A549 (cell line): ENCODE results near the gene FAM193A. TPM values are rescaled to one million over a fixed set of nuclear protein-coding genes. Genes with fewer than 3 reads are reported as not detected.

ENCODE experiments used
- ATAC-seq, 2 experiments: fragments of 200-7000 bp in 1 of 2; fragments of >200 bp in 1 of 2; cut with Nextera tagmentation in 1 of 2; cut with Tn5 transposase in 1 of 2; 3 replicates each; pipeline versions ENCODE4 v1.8.0 to v1.9.1; 2018 to 2020; ENCODE audit warnings: mild to moderate bottlenecking in 1 of 2, moderate library complexity in 1 of 2
- CTCF ChIA-PET: fragments of 300-600 bp; sonication (Branson Sonifier 250); formaldehyde crosslinking; extraction: SDS; loops from one replicate; lab custom pipeline; 2021; ENCODE audit warnings: antibody characterized with exemption, inconsistent platforms; lab: Yijun Ruan, JAX
- POLR2A ChIA-PET: fragments of 350-600 bp; formaldehyde crosslinking; extraction: SDS; loops from one replicate; lab custom pipeline; 2021; ENCODE audit warnings: antibody characterized with exemption, inconsistent platforms; lab: Yijun Ruan, JAX
- DNase-seq, 2 experiments: peaks; one replicate each; pipeline versions ENCODE4 v3.0.0 to v3.0.0-alpha.2; 2011 to 2016; ENCODE audit warnings: low read depth in 1 of 2, low spot score in 1 of 2
- FAIRE-seq: peaks from 2 replicates; lab custom pipeline; 2011; peaks lifted over from hg19 to GRCh38; lab: Jason Lieb, UNC
- H3K27ac ChIP-seq, 2 experiments: fragments of >200 bp; sonication (Bioruptor Twin); formaldehyde crosslinking; 3 replicates each; pipeline ENCODE4 v1.5.1; 2016 to 2017
- H3K4me1 ChIP-seq: fragments of >200 bp; sonication (Bioruptor Twin); formaldehyde crosslinking; 3 replicates; pipeline ENCODE4 v1.6.1; 2016
- H3K4me2 ChIP-seq: fragments of >200 bp; sonication (Bioruptor Twin); formaldehyde crosslinking; 3 replicates; pipeline ENCODE4 v1.6.1; 2016
- H3K4me3 ChIP-seq: fragments of >200 bp; sonication (Bioruptor Twin); formaldehyde crosslinking; 3 replicates; pipeline ENCODE4 v1.5.1; 2016
- H3K9me3 ChIP-seq: fragments of >200 bp; sonication (Bioruptor Twin); formaldehyde crosslinking; 3 replicates; pipeline ENCODE4 v1.6.1; 2016
- CBX2 ChIP-seq: fragments of 200-600 bp; sonication (generic); IDR thresholded peaks from 2 replicates; pipeline ENCODE4 v1.6.1; 2016; ENCODE audit warnings: low read depth, mild to moderate bottlenecking, borderline replicate concordance
- CHD2 ChIP-seq: fragments of 150-350 bp; IDR thresholded peaks from 2 replicates; pipeline ENCODE4 v1.6.1; 2014; ENCODE audit warnings: low read length; ENCODE audit not compliant: partially characterized antibody
- CHD4 ChIP-seq: fragments of 200-600 bp; sonication (generic); IDR thresholded peaks from 2 replicates; pipeline ENCODE4 v1.6.1; 2016; ENCODE audit warnings: antibody characterized with exemption, mild to moderate bottlenecking, borderline replicate concordance
- CTCF ChIP-seq: fragments of >200 bp; sonication (Bioruptor Twin); formaldehyde crosslinking; IDR thresholded peaks from 3 replicates; pipeline ENCODE4 v1.5.1; 2016
- EHF ChIP-seq: fragments of 250-450 bp; sonication (Bioruptor Pico); IDR thresholded peaks from 2 replicates; pipeline ENCODE4 v1.5.0; 2020; ENCODE audit warnings: mild to moderate bottlenecking
- EHMT2 ChIP-seq: fragments of 200-600 bp; sonication (generic); IDR thresholded peaks from 2 replicates; pipeline ENCODE4 v1.6.1; 2016; ENCODE audit warnings: antibody characterized with exemption, low read depth, mild to moderate bottlenecking, moderate library complexity
- ELK1 ChIP-seq: fragments of 150-350 bp; IDR thresholded peaks from 2 replicates; pipeline ENCODE4 v1.6.1; 2014; ENCODE audit warnings: low read depth, mild to moderate bottlenecking, low read length
- FOSB ChIP-seq: fragments of 250-450 bp; sonication (Bioruptor Pico); IDR thresholded peaks from 2 replicates; pipeline ENCODE4 v1.5.0; 2020; ENCODE audit warnings: mild to moderate bottlenecking, moderate library complexity
- FOSL2 ChIP-seq, 2 experiments: fragments of 450-650 bp in 1 of 2; fragments of >200 bp in 1 of 2; sonication (Bioruptor Twin) in 1 of 2; formaldehyde crosslinking; IDR thresholded peaks; 2 replicates each; pipeline versions ENCODE4 v1.5.0 to v1.6.1; 2016 to 2020; ENCODE audit warnings: mild to moderate bottlenecking in 1 of 2, moderate library complexity in 1 of 2
- HDAC2 ChIP-seq: fragments of 200-600 bp; sonication (generic); IDR thresholded peaks from 2 replicates; pipeline ENCODE4 v1.6.1; 2016
- HEYL ChIP-seq: fragments of 250-450 bp; sonication (Bioruptor Pico); IDR thresholded peaks from 2 replicates; pipeline ENCODE4 v1.8.0; 2021; ENCODE audit warnings: mild to moderate bottlenecking, moderate library complexity
- HOXA7 ChIP-seq: fragments of 250-450 bp; sonication (Bioruptor Pico); IDR thresholded peaks from 2 replicates; pipeline ENCODE4 v1.5.0; 2020; ENCODE audit warnings: mild to moderate bottlenecking, moderate library complexity
- HOXB13 ChIP-seq: fragments of 250-450 bp; sonication (Bioruptor Pico); IDR thresholded peaks from 2 replicates; pipeline ENCODE4 v1.5.0; 2020; ENCODE audit warnings: low read depth, mild to moderate bottlenecking, moderate library complexity
- HOXB5 ChIP-seq: fragments of 250-450 bp; sonication (Bioruptor Pico); IDR thresholded peaks from 2 replicates; pipeline ENCODE4 v1.5.0; 2020; ENCODE audit warnings: mild to moderate bottlenecking, moderate library complexity
- JUN ChIP-seq, 2 experiments: fragments of >200 bp; sonication (Bioruptor Twin); formaldehyde crosslinking; IDR thresholded peaks; 2 replicates in 1 of 2; 3 replicates in 1 of 2; pipeline ENCODE4 v1.6.1; 2016 to 2017
- JUNB ChIP-seq: fragments of >200 bp; sonication (Bioruptor Twin); formaldehyde crosslinking; IDR thresholded peaks from 2 replicates; pipeline ENCODE4 v1.6.1; 2016
- KDM5A ChIP-seq: fragments of 200-600 bp; sonication (generic); IDR thresholded peaks from 2 replicates; pipeline ENCODE4 v1.6.1; 2016; ENCODE audit warnings: antibody characterized with exemption, mild to moderate bottlenecking
- MAZ ChIP-seq: fragments of 150-350 bp; IDR thresholded peaks from 2 replicates; pipeline ENCODE4 v1.6.1; 2014; ENCODE audit warnings: antibody characterized with exemption, low read depth, low read length, borderline replicate concordance
- PHF8 ChIP-seq: fragments of 200-600 bp; sonication (generic); IDR thresholded peaks from 2 replicates; pipeline ENCODE4 v1.6.1; 2016; ENCODE audit warnings: low read depth, mild to moderate bottlenecking, antibody characterized with exemption, moderate library complexity, borderline replicate concordance
- POLR2AphosphoS2 ChIP-seq: conservative IDR thresholded peaks from 2 replicates; pipeline ENCODE4 v1.6.1; 2012; ENCODE audit warnings: low read length, improper control_type of control experiment, inconsistent platforms
- RAD21 ChIP-seq, 2 experiments: fragments of >200 bp in 1 of 2; sonication (Bioruptor Twin) in 1 of 2; formaldehyde crosslinking in 1 of 2; IDR thresholded peaks in 1 of 2; conservative IDR thresholded peaks in 1 of 2; 2 replicates in 1 of 2; 3 replicates in 1 of 2; pipeline ENCODE4 v1.6.1; 2012 to 2018; ENCODE audit warnings: inconsistent platforms in 1 of 2
- RCOR1 ChIP-seq: fragments of 150-350 bp; IDR thresholded peaks from 2 replicates; pipeline ENCODE4 v1.6.1; 2014; ENCODE audit warnings: antibody characterized with exemption, low read length, low read depth
- RFX5 ChIP-seq: fragments of 450-650 bp; IDR thresholded peaks from 2 replicates; pipeline ENCODE4 v1.7.1; 2014; ENCODE audit warnings: antibody characterized with exemption, mild to moderate bottlenecking, moderate library complexity
- RNF2 ChIP-seq: fragments of 200-600 bp; sonication (generic); IDR thresholded peaks from 2 replicates; pipeline ENCODE4 v1.6.1; 2016; ENCODE audit warnings: low read depth, mild to moderate bottlenecking, antibody characterized with exemption, moderate library complexity, borderline replicate concordance
- SMC3 ChIP-seq: fragments of >200 bp; sonication (Bioruptor Twin); formaldehyde crosslinking; IDR thresholded peaks from 3 replicates; pipeline ENCODE4 v1.6.1; 2018; ENCODE audit warnings: inconsistent platforms
- USF2 ChIP-seq: fragments of 450-650 bp; IDR thresholded peaks from 2 replicates; pipeline ENCODE4 v1.6.1; 2014; ENCODE audit warnings: antibody characterized with exemption
- ZC3H11A ChIP-seq: fragments of 450-650 bp; IDR thresholded peaks from 2 replicates; pipeline ENCODE4 v1.6.1; 2014; ENCODE audit warnings: antibody characterized with exemption, mild to moderate bottlenecking
- ZFP36 ChIP-seq: fragments of 450-650 bp; IDR thresholded peaks from 2 replicates; pipeline ENCODE4 v1.6.1; 2014; ENCODE audit warnings: borderline replicate concordance; ENCODE audit not compliant: partially characterized antibody
- ZNF302 ChIP-seq: fragments of 250-450 bp; sonication (Bioruptor Pico); IDR thresholded peaks from 2 replicates; pipeline ENCODE4 v1.9.0; 2021; ENCODE audit warnings: inconsistent platforms, mild to moderate bottlenecking, moderate library complexity
- ZSCAN20 ChIP-seq: fragments of 250-450 bp; sonication (Bioruptor Pico); IDR thresholded peaks from 2 replicates; pipeline ENCODE4 v1.8.0; 2022; ENCODE audit warnings: mild to moderate bottlenecking, moderate library complexity
- whole genome bisulfite sequencing: methylation state at CpG from one replicate; pipeline ENCODE4 v1.1.6; 2017; ENCODE audit errors: missing lambda C conversion rate; 5-methylcytosine and 5-hydroxymethylcytosine counted together
- polyA plus RNA-seq, 4 experiments: library from polyadenylated mRNA; depleted of rRNA in 3 of 4; stranded (reverse); fragments of >200 nt; fragmentation: RNase III in 1 of 4; extraction: RNeasy Plus Mini Kit Qiagen cat#74134 plus additional on column Dnase treatment in 1 of 4; gene quantifications; 2 replicates in 3 of 4; 3 replicates in 1 of 4; pipeline ENCODE4 v1.2.3, GENCODE V29; 2011 to 2017
- TF ChIP-seq, protein P1 (sequence below): fragments of >200 bp; sonication (Bioruptor Twin); formaldehyde crosslinking; IDR thresholded peaks from 2 replicates; pipeline ENCODE4 v1.6.1; 2016

Gene FAM193A
- polyA plus RNA-seq, 2 of the 4 experiments (the other 2 are of a cell fraction), result 4.5 to 6.7 TPM

- no peak for FAIRE-seq
Measured at GRCh38 chr4:2651546-2651945, 115.1 kb downstream of the FAM193A start.

GRCh38 chr4:2651998-2652397, 115.6 kb downstream of the FAM193A start:
- ChIA-PET CTCF (no interaction called here), POLR2A (no interaction called here)
- TF ChIP-seq HDAC2 (no peak), HOXA7 (CRISPR knock-in tag) (no peak), USF2 (no peak), JUNB (no peak), CBX2 (no peak), FOSB (CRISPR knock-in tag) (no peak), ZNF302 (CRISPR knock-in tag) (no peak), HOXB5 (CRISPR knock-in tag) (no peak), SMC3 (no peak), RNF2 (no peak), HOXB13 (CRISPR knock-in tag) (no peak), ZC3H11A (no peak), CTCF (no peak), MAZ (no peak), RCOR1 (no peak)
- Histone ChIP-seq H3K4me2 (no peak overlapping the region), H3K4me3 (no peak overlapping the region), H3K4me1 (no peaks in the 10 kb centered on the region), H3K27ac (no peak overlapping the region), H3K9me3 (no peaks in the 10 kb centered on the region)
- no peak for DNase-seq
- 95% methylated on average over 2 of the region's 2 CpGs for WGBS
- no peak for FAIRE-seq
- ATAC-seq, result no peak

More at GRCh38 chr4:2651546-2651945, 115.1 kb downstream of the FAM193A start:
- no peak overlapping the region for H3K27ac ChIP-seq
- ATAC-seq (no peak), DNase-seq (no peak)
- H3K4me2 ChIP-seq, result no peak overlapping the region
- no peak overlapping the region for H3K4me3 ChIP-seq
- H3K9me3 ChIP-seq, result no peaks in the 10 kb centered on the region
- H3K4me1 ChIP-seq, result no peaks in the 10 kb centered on the region
- ChIA-PET CTCF (no interaction called here), POLR2A (no interaction called here)
- no peak for TF ChIP-seq RFX5
- no peak for TF ChIP-seq CHD2
- TF ChIP-seq FOSL2 (IDR thresholded peaks at IDR 0.05), result no peak
- no peak for TF ChIP-seq FOSL2 (CRISPR knock-in tag; IDR thresholded peaks at IDR 0.05)
- TF ChIP-seq, protein P1, sequence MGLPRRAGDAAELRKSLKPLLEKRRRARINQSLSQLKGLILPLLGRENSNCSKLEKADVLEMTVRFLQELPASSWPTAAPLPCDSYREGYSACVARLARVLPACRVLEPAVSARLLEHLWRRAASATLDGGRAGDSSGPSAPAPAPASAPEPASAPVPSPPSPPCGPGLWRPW, result no peak
- no peak for TF ChIP-seq JUN (IDR thresholded peaks at IDR 0.05)
- TF ChIP-seq CHD4, result no peak
- TF ChIP-seq PHF8, result no peak
- TF ChIP-seq HEYL (CRISPR knock-in tag), result no peak
- TF ChIP-seq EHMT2, result no peak
- TF ChIP-seq JUNB, result no peak
- no peak for TF ChIP-seq RAD21 (conservative IDR thresholded peaks at IDR 0.05 in 1 of 2, IDR thresholded peaks at IDR 0.05 in 1 of 2)
- no peak for TF ChIP-seq ZSCAN20 (CRISPR knock-in tag)
- TF ChIP-seq HDAC2, result no peak
- TF ChIP-seq KDM5A, result no peak
- TF ChIP-seq ELK1, result no peak
- TF ChIP-seq POLR2AphosphoS2, result no peak
- TF ChIP-seq EHF (CRISPR knock-in tag), result no peak
- no peak for TF ChIP-seq ZFP36
- 83% methylated on average over 8 of the region's 10 CpGs for WGBS
